Bone marrow (tissue), 2 donors: ENCODE results near the gene B4GALT3.
A peak's percentile ranks its signal among the peaks of the same experiment; 100 is the strongest.

Experiments
- DNase-seq, 2 donors: peaks; one replicate each; lab custom pipeline; 2025; lab: John Stamatoyannopoulos, UW

B4GALT3 gene

GRCh38 chr1:161188381-161188780, 11.1 kb upstream of the B4GALT3 start:
- no peak for DNase-seq

- no peak for DNase-seq
Measured at GRCh38 chr1:161187311-161187710, 10.0 kb upstream of the B4GALT3 start.

- peak; percentile 15 to 47 for DNase-seq
Measured at GRCh38 chr1:161185732-161186311, 8.5 kb upstream of the B4GALT3 start.

GRCh38 chr1:161185282-161185682, 8.0 kb upstream of the B4GALT3 start:
- peak; percentile 23 to 99 for DNase-seq

- peak in 1 of 2 donors; percentile 75 for DNase-seq
Measured at GRCh38 chr1:161182214-161182613, 4.9 kb upstream of the B4GALT3 start.

- peak in 1 of 2 donors; percentile 35 for DNase-seq
Measured at GRCh38 chr1:161180639-161181038, 3.3 kb upstream of the B4GALT3 start.

GRCh38 chr1:161179698-161180097, 2.4 kb upstream of the B4GALT3 start:
- DNase-seq, result no peak

GRCh38 chr1:161177936-161178244, 583 bp upstream of the B4GALT3 start:
- no peak for DNase-seq

GRCh38 chr1:161176468-161177111, 717 bp downstream of the B4GALT3 start:
- DNase-seq, result no peak

GRCh38 chr1:161175771-161176453, 1.4 kb downstream of the B4GALT3 start:
- no peak for DNase-seq

GRCh38 chr1:161174911-161175310, 2.4 kb downstream of the B4GALT3 start:
- DNase-seq, result no peak

- DNase-seq, result no peak
Measured at GRCh38 chr1:161173711-161174110, 3.6 kb downstream of the B4GALT3 start.

GRCh38 chr1:161172776-161173376, 4.4 kb downstream of the B4GALT3 start:
- no peak for DNase-seq

GRCh38 chr1:161172349-161172748, 5.0 kb downstream of the B4GALT3 start:
- DNase-seq, result no peak

GRCh38 chr1:161171696-161172095, 5.6 kb downstream of the B4GALT3 start:
- no peak for DNase-seq

- DNase-seq, result no peak
Measured at GRCh38 chr1:161171191-161171590, 6.1 kb downstream of the B4GALT3 start.

GRCh38 chr1:161168906-161169305, 8.4 kb downstream of the B4GALT3 start:
- DNase-seq, result no peak

GRCh38 chr1:161166669-161167548, 10.4 kb downstream of the B4GALT3 start:
- DNase-seq, result no peak

- DNase-seq, result peak; percentile 83 to 97
Measured at GRCh38 chr1:161165742-161166668, 11.3 kb downstream of the B4GALT3 start, which contains the start of gene PPOX. PPOX (plus strand) TSS chr1:161166426; CDS start chr1:161166848, 422 bp downstream.

- DNase-seq, result no peak
Measured at GRCh38 chr1:161164901-161165610, 12.3 kb downstream of the B4GALT3 start.
